Measurements from ENCODE around the gene ALK. TPM values are rescaled to one million over a fixed set of nuclear protein-coding genes. Genes with fewer than 3 reads are reported as not detected.

The ALK gene
- total RNA-seq, 6 donors from 2014 or later: 0.17 to 2.1 (median 0.35) TPM

DNA sequence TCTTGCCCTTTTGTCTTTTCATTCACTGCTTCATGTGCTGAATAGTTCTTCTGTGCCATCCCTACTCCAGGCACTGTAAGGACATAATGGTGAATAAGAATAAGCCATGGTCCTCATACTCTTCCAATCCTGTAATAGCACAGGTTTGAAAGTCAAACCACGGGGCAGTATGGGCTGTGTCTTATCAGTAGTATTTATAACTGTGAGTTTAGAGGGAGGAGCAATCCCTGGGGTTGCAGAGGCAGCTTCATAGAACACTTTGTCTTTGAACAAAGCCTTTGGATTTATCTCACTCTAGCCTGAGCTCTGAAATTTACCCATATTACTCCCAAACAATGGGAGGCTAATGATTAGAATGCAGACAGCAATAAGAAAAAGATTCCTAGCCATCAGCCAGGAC is 30.2 kb upstream of the ALK start:
- Histone ChIP-seq H3K27me3 (no peaks in the 10 kb centered on the region), H3K27ac (no peak overlapping the region), H3K4me3 (no peak overlapping the region), H3K4me1 (no peaks in the 10 kb centered on the region), H3K9me3 (no peaks in the 10 kb centered on the region), H3K36me3 (no peaks in the 10 kb centered on the region)
- TF ChIP-seq EP300 (IDR thresholded peaks at IDR 0.05): no peak
- TF ChIP-seq POLR2AphosphoS5 (IDR thresholded peaks at IDR 0.05): no peak
- TF ChIP-seq POLR2A (IDR thresholded peaks at IDR 0.05): no peak
- TF ChIP-seq, protein P1, sequence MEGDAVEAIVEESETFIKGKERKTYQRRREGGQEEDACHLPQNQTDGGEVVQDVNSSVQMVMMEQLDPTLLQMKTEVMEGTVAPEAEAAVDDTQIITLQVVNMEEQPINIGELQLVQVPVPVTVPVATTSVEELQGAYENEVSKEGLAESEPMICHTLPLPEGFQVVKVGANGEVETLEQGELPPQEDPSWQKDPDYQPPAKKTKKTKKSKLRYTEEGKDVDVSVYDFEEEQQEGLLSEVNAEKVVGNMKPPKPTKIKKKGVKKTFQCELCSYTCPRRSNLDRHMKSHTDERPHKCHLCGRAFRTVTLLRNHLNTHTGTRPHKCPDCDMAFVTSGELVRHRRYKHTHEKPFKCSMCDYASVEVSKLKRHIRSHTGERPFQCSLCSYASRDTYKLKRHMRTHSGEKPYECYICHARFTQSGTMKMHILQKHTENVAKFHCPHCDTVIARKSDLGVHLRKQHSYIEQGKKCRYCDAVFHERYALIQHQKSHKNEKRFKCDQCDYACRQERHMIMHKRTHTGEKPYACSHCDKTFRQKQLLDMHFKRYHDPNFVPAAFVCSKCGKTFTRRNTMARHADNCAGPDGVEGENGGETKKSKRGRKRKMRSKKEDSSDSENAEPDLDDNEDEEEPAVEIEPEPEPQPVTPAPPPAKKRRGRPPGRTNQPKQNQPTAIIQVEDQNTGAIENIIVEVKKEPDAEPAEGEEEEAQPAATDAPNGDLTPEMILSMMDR (IDR thresholded peaks at IDR 0.05): no peak
- WGBS, 2 donors: 21 to 43% methylated on average over 1 of the region's 1 CpG
- no peak for DNase-seq
- no peak for ATAC-seq (ENCODE audit: low FRiP score in 2 of 2)

DNA sequence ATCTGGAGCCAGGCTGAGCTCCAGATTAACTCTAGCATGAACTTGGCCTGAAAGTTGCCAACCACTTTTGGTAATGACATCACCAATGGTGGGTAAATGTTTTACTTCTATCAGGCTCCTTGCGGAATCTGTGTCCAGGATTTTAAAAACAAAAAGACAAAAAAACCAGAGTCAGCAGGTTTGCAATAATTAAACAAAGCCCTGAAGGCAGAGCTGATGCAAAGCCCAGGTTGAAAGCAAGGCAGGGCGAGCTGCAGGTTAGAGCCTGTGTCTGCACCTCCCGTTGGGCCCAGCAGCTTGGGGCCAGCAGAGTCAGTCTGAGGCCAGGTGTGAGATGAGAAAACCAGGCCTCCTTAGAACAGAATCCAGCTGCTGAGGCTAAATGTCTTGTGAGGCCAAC is 29.1 kb upstream of the ALK start:
- no peaks in the 10 kb centered on the region for H3K27me3 ChIP-seq
- ATAC-seq (ENCODE audit: low FRiP score in 2 of 2): no peak
- H3K27ac ChIP-seq: no peak overlapping the region
- H3K4me1 ChIP-seq: no peaks in the 10 kb centered on the region
- H3K36me3 ChIP-seq: no peaks in the 10 kb centered on the region
- TF ChIP-seq EP300 (IDR thresholded peaks at IDR 0.05): no peak
- no peak for TF ChIP-seq POLR2A (IDR thresholded peaks at IDR 0.05)
- TF ChIP-seq, protein P1 (IDR thresholded peaks at IDR 0.05): no peak
- TF ChIP-seq POLR2AphosphoS5 (IDR thresholded peaks at IDR 0.05): no peak
- H3K4me3 ChIP-seq: no peak overlapping the region
- H3K9me3 ChIP-seq: no peaks in the 10 kb centered on the region
- 69 to 82% methylated on average over 3 of the region's 3 CpGs for WGBS, 2 donors
- no peak for DNase-seq

DNA sequence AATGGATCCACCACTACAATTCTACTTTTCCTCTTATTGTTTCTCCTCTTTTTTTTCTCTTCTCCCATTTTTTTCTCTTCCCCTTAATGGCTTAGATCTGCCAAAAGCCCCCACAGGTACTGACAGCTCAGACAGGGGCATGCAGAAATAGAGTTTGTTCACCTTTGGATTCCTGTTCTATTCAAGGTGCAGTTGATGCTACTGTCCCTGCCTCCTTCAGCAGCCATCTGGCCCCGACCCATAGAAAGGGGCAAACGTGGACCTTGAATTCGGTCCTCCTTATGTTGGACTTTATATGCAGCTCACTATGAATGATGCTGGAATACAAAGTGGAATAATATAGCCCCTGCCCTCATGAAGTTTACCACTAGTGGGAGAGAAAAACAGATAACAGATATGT is 27.7 kb upstream of the ALK start:
- no peak for DNase-seq
- Histone ChIP-seq H3K9me3 (peaks cover 0 to 2% (median 0%) of the 10 kb centered on the region in 4 donors), H3K4me3 (no peak overlapping the region), H3K36me3 (no peaks in the 10 kb centered on the region), H3K4me1 (no peaks in the 10 kb centered on the region), H3K27me3 (no peaks in the 10 kb centered on the region), H3K27ac (no peak overlapping the region)
- no peak for TF ChIP-seq POLR2A (IDR thresholded peaks at IDR 0.05)
- TF ChIP-seq, protein P1 (IDR thresholded peaks at IDR 0.05): no peak
- no peak for TF ChIP-seq EP300 (IDR thresholded peaks at IDR 0.05)
- no peak for TF ChIP-seq POLR2AphosphoS5 (IDR thresholded peaks at IDR 0.05)
- 71 to 86% methylated on average over 3 of the region's 3 CpGs for WGBS, 2 donors
- no peak for ATAC-seq (ENCODE audit: low FRiP score in 2 of 2)

DNA sequence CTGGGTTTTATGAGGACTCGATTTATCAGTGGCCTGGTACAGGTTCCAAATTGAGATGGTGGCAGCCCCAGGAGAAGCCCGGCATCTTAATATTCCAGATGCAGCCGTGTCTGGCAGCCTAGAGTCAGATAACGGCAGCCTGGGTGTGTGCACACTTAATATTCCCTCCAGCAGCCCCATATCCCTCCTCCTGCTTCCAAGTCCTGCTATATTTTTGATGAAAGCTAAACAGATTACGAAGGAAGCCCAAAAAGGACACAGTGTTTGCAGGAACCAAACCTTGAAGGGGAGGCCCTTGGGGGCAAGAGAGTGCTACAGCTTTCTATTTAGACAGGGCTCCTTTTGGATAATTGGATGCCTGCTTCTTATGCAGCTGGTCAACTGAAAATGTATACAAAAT is 25.1 kb upstream of the ALK start:
- 70 to 85% methylated on average over 5 of the region's 5 CpGs for WGBS, 2 donors
- Histone ChIP-seq H3K27me3 (no peaks in the 10 kb centered on the region), H3K9me3 (peaks cover 0 to 2% (median 0%) of the 10 kb centered on the region in 4 donors), H3K4me1 (no peaks in the 10 kb centered on the region), H3K4me3 (no peak overlapping the region), H3K36me3 (no peaks in the 10 kb centered on the region), H3K27ac (no peak overlapping the region)
- no peak for ATAC-seq (ENCODE audit: low FRiP score in 2 of 2)
- TF ChIP-seq POLR2AphosphoS5 (IDR thresholded peaks at IDR 0.05) (no peak), POLR2A (IDR thresholded peaks at IDR 0.05) (no peak), EP300 (IDR thresholded peaks at IDR 0.05) (no peak)
- TF ChIP-seq, protein P1 (IDR thresholded peaks at IDR 0.05): no peak
- no peak for DNase-seq

DNA sequence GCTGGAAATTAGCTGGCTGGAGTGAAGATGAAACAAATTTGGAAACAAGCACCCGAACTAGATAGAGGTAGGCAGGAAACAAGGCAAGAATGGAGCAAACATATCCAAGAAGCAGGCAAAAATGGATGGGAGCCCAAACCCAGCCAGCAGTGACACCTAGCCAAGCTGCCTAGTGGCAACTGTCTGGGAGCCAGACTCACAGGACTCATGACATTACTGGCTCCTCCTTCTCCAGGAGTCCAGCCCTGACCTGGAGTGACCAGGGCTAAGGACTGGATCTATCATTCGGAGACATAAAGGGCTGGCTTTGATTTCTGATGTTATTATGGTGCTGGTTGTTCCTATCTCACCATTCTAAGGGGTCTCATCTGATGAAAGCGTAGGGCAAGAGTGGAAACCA is 21.3 kb upstream of the ALK start:
- no peak for ATAC-seq (ENCODE audit: low FRiP score in 2 of 2)
- Histone ChIP-seq H3K36me3 (no peaks in the 10 kb centered on the region), H3K27ac (no peak overlapping the region), H3K4me3 (no peak overlapping the region), H3K27me3 (no peaks in the 10 kb centered on the region), H3K9me3 (peaks cover 0 to 2% (median 0%) of the 10 kb centered on the region in 4 donors), H3K4me1 (no peaks in the 10 kb centered on the region)
- DNase-seq: no peak
- TF ChIP-seq EP300 (IDR thresholded peaks at IDR 0.05): no peak
- no peak for TF ChIP-seq POLR2AphosphoS5 (IDR thresholded peaks at IDR 0.05)
- TF ChIP-seq POLR2A (IDR thresholded peaks at IDR 0.05): no peak
- TF ChIP-seq, protein P1 (IDR thresholded peaks at IDR 0.05): no peak
- WGBS, 2 donors: 67 to 70% methylated on average over 3 of the region's 3 CpGs
